ENCODE measurements around the gene TRPC1. TPM values are rescaled to one million over a fixed set of nuclear protein-coding genes. Genes with fewer than 3 reads are reported as not detected.

The TRPC1 gene
- total and polyA plus RNA-seq, 2 experiments from 2014 or later: 7.0 to 36.6 TPM

GRCh38 chr3:142732066-142732465 lies 8.2 kb downstream of the TRPC1 start:
- Mint-ChIP-seq H3K27ac (no peak overlapping the region; the same call in 1 of the 2 replicates), H3K4me3 (no peak overlapping the region), H3K4me1 (peaks cover 18% of the 10 kb centered on the region), H3K27me3 (ENCODE audit: insufficient read depth, low read depth, poor library complexity) (peaks cover 2% of the 10 kb centered on the region), H3K9me3 (no peaks in the 10 kb centered on the region), H3K36me3 (ENCODE audit: low read depth) (no peaks in the 10 kb centered on the region; the same call in 2 of the 3 replicates)
- Histone ChIP-seq H2AFZ (no peak overlapping the region), H3K9me2 (ENCODE audit: insufficient read depth) (no peaks in the 10 kb centered on the region), H3K27me3 (ENCODE audit: insufficient read depth) (no peaks in the 10 kb centered on the region), H3K36me3 (ENCODE audit: insufficient read depth) (no peaks in the 10 kb centered on the region), H3K4me2 (0 out of 2 replicates have a peak overlapping the region, but pooled peaks have one; percentile 8), H3K27ac (ENCODE audit: low read depth) (no peak overlapping the region), H3K4me1 (ENCODE audit: insufficient read depth) (peaks cover 17% of the 10 kb centered on the region), H3K79me2 (replicated peaks; ENCODE audit: insufficient read depth) (peaks cover 26% of the 10 kb centered on the region), H3K4me3 (no peak overlapping the region), H3F3A (replicated peaks; ENCODE audit: low read depth) (no peaks in the 10 kb centered on the region), H4K20me1 (replicated peaks; ENCODE audit: insufficient read depth) (no peaks in the 10 kb centered on the region)
- TF ChIP-seq, protein P1, sequence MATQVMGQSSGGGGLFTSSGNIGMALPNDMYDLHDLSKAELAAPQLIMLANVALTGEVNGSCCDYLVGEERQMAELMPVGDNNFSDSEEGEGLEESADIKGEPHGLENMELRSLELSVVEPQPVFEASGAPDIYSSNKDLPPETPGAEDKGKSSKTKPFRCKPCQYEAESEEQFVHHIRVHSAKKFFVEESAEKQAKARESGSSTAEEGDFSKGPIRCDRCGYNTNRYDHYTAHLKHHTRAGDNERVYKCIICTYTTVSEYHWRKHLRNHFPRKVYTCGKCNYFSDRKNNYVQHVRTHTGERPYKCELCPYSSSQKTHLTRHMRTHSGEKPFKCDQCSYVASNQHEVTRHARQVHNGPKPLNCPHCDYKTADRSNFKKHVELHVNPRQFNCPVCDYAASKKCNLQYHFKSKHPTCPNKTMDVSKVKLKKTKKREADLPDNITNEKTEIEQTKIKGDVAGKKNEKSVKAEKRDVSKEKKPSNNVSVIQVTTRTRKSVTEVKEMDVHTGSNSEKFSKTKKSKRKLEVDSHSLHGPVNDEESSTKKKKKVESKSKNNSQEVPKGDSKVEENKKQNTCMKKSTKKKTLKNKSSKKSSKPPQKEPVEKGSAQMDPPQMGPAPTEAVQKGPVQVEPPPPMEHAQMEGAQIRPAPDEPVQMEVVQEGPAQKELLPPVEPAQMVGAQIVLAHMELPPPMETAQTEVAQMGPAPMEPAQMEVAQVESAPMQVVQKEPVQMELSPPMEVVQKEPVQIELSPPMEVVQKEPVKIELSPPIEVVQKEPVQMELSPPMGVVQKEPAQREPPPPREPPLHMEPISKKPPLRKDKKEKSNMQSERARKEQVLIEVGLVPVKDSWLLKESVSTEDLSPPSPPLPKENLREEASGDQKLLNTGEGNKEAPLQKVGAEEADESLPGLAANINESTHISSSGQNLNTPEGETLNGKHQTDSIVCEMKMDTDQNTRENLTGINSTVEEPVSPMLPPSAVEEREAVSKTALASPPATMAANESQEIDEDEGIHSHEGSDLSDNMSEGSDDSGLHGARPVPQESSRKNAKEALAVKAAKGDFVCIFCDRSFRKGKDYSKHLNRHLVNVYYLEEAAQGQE (IDR thresholded peaks at IDR 0.05; ENCODE audit: unreplicated experiment): no peak
- TF ChIP-seq NANOG (IDR thresholded peaks at IDR 0.05; ENCODE audit: borderline replicate concordance) (no peak), EZH2 (IDR thresholded peaks at IDR 0.05; ENCODE audit: low read depth, unreplicated experiment) (no peak), ZNF331 (CRISPR knock-in tag; IDR thresholded peaks at IDR 0.05; ENCODE audit: low read depth) (no peak), ZNF462 (CRISPR knock-in tag; IDR thresholded peaks at IDR 0.05) (no peak), CREB1 (CRISPR knock-in tag; IDR thresholded peaks at IDR 0.05; ENCODE audit: low read depth) (no peak)
- TF ChIP-seq, protein P2, sequence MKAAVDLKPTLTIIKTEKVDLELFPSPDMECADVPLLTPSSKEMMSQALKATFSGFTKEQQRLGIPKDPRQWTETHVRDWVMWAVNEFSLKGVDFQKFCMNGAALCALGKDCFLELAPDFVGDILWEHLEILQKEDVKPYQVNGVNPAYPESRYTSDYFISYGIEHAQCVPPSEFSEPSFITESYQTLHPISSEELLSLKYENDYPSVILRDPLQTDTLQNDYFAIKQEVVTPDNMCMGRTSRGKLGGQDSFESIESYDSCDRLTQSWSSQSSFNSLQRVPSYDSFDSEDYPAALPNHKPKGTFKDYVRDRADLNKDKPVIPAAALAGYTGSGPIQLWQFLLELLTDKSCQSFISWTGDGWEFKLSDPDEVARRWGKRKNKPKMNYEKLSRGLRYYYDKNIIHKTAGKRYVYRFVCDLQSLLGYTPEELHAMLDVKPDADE (IDR thresholded peaks at IDR 0.05): no peak
- ATAC-seq (peak; percentile 69), DNase-seq (ENCODE audit: low spot score) (peak; percentile 8)
